Chondrocyte (in vitro differentiated cells): ENCODE measurements around the gene ARHGAP29. TPM values are rescaled to one million over a fixed set of nuclear protein-coding genes. Genes with fewer than 3 reads are reported as not detected.
"Not testable (repeated sequence)": the region's sequence is repeated elsewhere in the genome, so short reads cannot be mapped to it uniquely, and the experiment has no call there.

Source experiments
- DNase-seq: peaks from one replicate; pipeline ENCODE4 v3.0.0; 2021; ENCODE audit warnings: mixed read lengths, low spot score
- H3K27ac Mint-ChIP-seq: one replicate; pipeline ENCODE4 v1.8.0; 2021; ENCODE audit warnings: mild to moderate bottlenecking, moderate library complexity, mixed read lengths; ENCODE audit not compliant: unreplicated experiment
- H3K27me3 Mint-ChIP-seq: 2 replicates; pipeline ENCODE4 v1.8.0; 2021; ENCODE audit warnings: low read depth, mixed read lengths
- H3K36me3 Mint-ChIP-seq: 2 replicates; pipeline ENCODE4 v1.8.0; 2021; ENCODE audit warnings: low read depth, mixed read lengths
- H3K4me1 Mint-ChIP-seq: 2 replicates; pipeline ENCODE4 v1.8.0; 2021; ENCODE audit warnings: low read depth, mild to moderate bottlenecking, mixed read lengths
- H3K4me3 Mint-ChIP-seq: one replicate; pipeline ENCODE4 v1.8.0; 2021; ENCODE audit warnings: mild to moderate bottlenecking, moderate library complexity, mixed read lengths; ENCODE audit not compliant: unreplicated experiment
- H3K9me3 Mint-ChIP-seq: 2 replicates; pipeline ENCODE4 v1.8.0; 2021; ENCODE audit warnings: low read depth, mixed read lengths
- total RNA-seq: library from RNA; stranded (reverse); gene quantifications from 3 replicates; pipeline ENCODE4 v1.2.1, GENCODE V29; 2021
- TF ChIP-seq, protein P1 (sequence below): fragments of 200-600 bp; sonication (generic); IDR thresholded peaks from 2 replicates; pipeline ENCODE4 v1.5.0; 2021; ENCODE audit warnings: antibody characterized with exemption, mild to moderate bottlenecking, moderate library complexity

The ARHGAP29 gene
- total RNA-seq, 1 donor from 2014 or later = 44.7 TPM

DNA sequence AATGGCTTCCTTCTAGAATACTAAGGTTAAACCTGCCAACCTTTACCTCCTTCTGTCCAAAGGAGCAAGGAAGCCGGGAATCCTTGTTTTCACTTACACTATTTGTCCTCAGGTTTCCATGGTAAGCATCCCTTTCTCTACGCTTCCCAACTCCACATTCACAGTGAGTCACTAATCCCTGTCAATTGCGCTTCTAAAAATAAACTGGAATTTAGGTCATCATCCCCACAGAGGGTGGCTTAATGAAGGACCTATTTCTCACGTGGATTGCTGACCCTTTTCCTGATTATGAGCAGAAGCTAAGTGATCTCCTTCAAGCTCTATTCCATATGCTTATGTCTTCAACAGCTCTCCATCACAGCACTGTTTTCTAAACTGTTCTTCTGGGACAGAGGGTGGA is 76.6 kb downstream of the ARHGAP29 start:
- no peak for DNase-seq
- Mint-ChIP-seq H3K36me3 (no peaks in the 10 kb centered on the region), H3K27me3 (no peaks in the 10 kb centered on the region), H3K4me3 (no peak overlapping the region), H3K4me1 (peaks cover 19% of the 10 kb centered on the region), H3K27ac (peak overlapping the region; percentile 37), H3K9me3 (peaks cover 3% of the 10 kb centered on the region)
- TF ChIP-seq, protein P1, sequence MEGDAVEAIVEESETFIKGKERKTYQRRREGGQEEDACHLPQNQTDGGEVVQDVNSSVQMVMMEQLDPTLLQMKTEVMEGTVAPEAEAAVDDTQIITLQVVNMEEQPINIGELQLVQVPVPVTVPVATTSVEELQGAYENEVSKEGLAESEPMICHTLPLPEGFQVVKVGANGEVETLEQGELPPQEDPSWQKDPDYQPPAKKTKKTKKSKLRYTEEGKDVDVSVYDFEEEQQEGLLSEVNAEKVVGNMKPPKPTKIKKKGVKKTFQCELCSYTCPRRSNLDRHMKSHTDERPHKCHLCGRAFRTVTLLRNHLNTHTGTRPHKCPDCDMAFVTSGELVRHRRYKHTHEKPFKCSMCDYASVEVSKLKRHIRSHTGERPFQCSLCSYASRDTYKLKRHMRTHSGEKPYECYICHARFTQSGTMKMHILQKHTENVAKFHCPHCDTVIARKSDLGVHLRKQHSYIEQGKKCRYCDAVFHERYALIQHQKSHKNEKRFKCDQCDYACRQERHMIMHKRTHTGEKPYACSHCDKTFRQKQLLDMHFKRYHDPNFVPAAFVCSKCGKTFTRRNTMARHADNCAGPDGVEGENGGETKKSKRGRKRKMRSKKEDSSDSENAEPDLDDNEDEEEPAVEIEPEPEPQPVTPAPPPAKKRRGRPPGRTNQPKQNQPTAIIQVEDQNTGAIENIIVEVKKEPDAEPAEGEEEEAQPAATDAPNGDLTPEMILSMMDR = no peak

DNA sequence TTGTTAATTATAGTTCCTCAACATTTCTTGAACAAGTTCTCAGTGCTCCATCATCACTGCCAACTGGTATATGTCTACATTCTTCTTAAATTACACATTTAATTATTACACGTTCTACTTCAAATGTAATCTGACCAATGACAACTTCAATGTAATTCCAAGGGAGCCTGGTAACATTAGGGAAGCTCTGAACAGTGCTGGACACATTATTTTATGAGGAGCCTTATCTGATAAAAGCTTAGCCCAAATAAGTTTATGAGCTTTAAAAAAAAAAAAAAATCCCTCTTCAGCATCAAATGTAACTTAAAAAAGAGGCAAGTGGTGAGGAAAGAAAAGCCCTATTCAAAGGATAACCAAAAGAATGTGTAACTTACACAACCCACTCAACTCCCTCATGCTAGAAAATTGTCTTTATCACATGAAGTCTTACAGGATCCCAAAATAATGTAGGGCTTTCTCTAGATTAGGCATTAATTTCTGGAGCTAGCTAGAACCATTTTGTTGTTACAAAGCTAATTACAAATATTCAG is 81.2 kb downstream of the ARHGAP29 start:
- Mint-ChIP-seq H3K4me1 (peaks cover 22% of the 10 kb centered on the region), H3K9me3 (no peaks in the 10 kb centered on the region), H3K27ac (no peak overlapping the region), H3K27me3 (no peaks in the 10 kb centered on the region), H3K4me3 (no peak overlapping the region), H3K36me3 (no peaks in the 10 kb centered on the region)
- TF ChIP-seq, protein P1 = no peak
- DNase-seq = no peak

DNA sequence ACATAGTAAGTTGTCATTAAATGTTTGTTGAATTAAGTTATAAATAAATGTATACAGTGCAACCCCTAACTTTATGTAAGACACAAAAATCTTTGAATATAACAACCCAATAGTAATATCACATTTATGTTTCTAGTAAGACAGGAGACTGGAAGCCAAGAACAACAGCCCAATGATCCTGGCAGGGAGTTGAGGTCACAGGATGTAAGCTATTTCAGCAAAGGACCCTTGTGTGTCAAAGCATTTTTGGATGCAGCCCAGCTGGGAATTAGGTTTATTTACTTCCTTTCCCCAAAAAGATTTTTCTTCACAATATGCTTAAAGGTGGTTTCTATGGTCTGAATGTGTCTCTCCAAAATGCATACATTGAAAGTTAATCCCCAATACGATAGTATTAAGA is 82.4 kb downstream of the ARHGAP29 start:
- Mint-ChIP-seq H3K27ac (no peak overlapping the region), H3K4me1 (peaks cover 13% of the 10 kb centered on the region), H3K27me3 (no peaks in the 10 kb centered on the region), H3K9me3 (no peaks in the 10 kb centered on the region), H3K36me3 (no peaks in the 10 kb centered on the region), H3K4me3 (no peak overlapping the region)
- DNase-seq = no peak
- TF ChIP-seq, protein P1 = no peak

DNA sequence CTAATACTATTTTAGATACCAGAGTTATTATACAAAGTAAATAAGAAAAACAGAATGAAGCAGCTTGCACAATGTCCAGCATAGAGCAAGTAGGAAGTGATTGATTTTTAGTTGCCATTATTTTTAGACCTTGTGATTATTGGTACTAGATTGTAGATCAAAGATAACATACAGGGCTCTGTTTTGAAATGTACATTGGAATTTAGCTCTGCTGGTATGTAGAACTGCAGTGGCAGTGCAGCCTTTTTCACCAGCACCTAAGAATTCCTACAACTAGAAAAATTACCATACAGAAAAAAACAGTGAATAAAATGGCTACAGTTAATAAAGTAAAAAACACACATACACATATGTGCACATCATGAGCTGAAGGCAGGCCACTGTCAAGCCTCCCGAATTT is 84.3 kb downstream of the ARHGAP29 start:
- TF ChIP-seq, protein P1 = no peak
- no peak for DNase-seq
- no peaks in the 10 kb centered on the region for H3K27me3 Mint-ChIP-seq
- H3K4me3 Mint-ChIP-seq = no peak overlapping the region
- peaks cover 13% of the 10 kb centered on the region for H3K4me1 Mint-ChIP-seq
- H3K36me3 Mint-ChIP-seq = no peaks in the 10 kb centered on the region
- H3K27ac Mint-ChIP-seq = no peak overlapping the region
- no peaks in the 10 kb centered on the region for H3K9me3 Mint-ChIP-seq

DNA sequence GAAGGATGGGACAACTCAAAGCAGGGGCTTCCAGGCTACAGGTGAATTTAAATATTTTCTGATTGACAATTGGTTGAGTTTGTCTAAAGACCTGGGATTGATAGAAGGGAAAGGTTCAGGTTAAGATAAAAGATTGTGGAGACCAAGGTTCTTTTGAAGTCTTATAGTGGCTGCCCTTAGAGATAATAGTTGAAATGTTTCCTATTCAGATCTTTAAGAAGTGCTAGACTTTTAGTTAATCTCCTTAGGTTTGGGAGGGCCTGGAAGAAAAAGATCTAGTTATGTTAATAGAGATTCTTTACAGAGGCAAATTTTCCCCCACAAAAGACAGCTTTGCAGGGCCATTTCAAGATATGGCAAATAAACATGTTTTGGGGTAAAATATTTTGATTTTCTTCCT is 88.2 kb downstream of the ARHGAP29 start:
- H3K4me3 Mint-ChIP-seq = not testable (repeated sequence)

DNA sequence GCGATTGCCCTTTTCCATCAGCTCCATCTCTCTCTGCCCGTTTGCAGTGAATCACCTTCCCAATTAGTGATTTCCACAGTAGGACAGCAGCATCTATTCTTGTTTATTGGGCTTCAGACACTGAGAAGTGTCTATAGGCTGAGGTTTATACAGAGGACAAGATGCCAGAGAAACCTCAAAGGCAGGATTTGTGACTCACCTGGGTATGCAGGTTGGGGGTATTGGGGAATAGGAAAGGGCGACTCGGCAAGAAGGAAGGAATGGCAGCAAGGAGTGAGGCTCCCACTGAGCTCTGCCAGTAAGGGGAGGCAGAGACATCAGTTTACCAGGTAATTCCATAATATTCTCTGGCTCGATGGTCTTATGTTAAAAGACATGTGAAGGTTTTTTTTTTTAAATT is 91.1 kb downstream of the ARHGAP29 start:
- Mint-ChIP-seq H3K4me3 (no peak overlapping the region), H3K27ac (no peak overlapping the region), H3K36me3 (no peaks in the 10 kb centered on the region), H3K9me3 (no peaks in the 10 kb centered on the region), H3K27me3 (no peaks in the 10 kb centered on the region), H3K4me1 (peaks cover 40% of the 10 kb centered on the region)
- no peak for DNase-seq
- TF ChIP-seq, protein P1 = no peak

More for the DNA sequence above, 88.2 kb downstream of the ARHGAP29 start:
- not testable (repeated sequence) for H3K36me3 Mint-ChIP-seq, H3K9me3 Mint-ChIP-seq, H3K27ac Mint-ChIP-seq, DNase-seq, H3K27me3 Mint-ChIP-seq
- peaks cover 14% of the 10 kb centered on the region for H3K4me1 Mint-ChIP-seq
